SKM-1 (cell line): ENCODE results near the gene SAP30.

Experiments
- DNase-seq: peaks from one replicate; lab custom pipeline; 2025; ENCODE audit not compliant: unreplicated experiment; lab: John Stamatoyannopoulos, UW

SAP30 gene

DNA sequence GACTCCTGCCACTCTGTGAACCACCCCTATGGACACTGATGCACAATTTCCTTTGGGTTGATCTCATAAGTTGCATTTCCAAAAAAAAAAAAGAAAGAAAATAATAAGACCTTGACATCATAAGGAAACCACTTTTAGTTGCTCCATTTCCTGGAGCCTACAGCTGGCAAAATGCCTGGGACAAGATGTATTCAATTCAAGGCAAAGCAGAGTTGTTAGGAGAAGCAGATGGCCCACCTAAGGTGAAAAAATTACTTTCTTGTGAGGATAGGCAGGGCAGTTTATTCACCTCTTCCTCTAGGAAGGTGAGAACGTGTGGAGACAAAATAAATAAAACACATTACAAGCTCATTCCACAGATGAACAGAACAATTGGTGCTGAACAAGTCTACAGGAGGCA is 42.3 kb downstream of the SAP30 start:
- no peak for DNase-seq

DNA sequence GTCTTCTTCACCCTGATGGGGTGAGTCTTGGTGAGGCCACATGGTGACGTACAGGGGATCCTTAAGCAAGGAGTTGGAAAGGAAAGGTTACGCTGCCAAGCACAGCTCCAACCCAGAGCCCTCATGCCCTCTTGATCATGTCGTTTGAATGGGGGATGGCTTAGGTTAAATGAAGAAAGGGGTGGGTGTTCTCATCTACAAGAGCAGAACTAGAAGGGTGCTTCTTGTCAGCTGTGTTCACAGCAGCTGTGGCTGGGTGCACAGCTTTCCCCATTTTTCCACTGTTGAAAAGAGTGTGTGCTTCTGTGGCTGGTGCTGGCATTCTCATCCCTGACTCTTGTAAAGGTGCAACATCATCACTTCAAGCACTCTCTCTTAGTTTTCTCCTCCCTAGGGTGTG is 43.7 kb downstream of the SAP30 start:
- DNase-seq = no peak

DNA sequence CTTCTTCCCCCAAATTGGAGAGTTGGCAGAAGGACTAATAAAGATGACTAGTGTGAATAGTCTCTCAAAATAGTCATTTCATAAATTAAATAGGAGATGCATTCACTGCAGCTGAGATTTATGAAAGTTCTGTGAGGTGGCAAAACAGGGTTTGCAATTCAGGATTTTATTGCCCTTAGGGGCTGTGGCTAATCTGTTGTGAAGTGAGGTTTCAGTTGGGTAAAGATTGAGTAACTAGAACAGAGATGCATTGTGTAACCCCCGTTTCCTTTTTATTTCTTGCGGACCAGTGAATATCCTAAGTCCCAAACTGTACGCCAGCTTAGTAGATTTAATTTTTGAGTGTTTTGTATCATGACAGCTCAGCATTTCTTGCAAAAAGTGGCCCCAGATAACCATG is 44.3 kb downstream of the SAP30 start:
- DNase-seq = peak; percentile 88

DNA sequence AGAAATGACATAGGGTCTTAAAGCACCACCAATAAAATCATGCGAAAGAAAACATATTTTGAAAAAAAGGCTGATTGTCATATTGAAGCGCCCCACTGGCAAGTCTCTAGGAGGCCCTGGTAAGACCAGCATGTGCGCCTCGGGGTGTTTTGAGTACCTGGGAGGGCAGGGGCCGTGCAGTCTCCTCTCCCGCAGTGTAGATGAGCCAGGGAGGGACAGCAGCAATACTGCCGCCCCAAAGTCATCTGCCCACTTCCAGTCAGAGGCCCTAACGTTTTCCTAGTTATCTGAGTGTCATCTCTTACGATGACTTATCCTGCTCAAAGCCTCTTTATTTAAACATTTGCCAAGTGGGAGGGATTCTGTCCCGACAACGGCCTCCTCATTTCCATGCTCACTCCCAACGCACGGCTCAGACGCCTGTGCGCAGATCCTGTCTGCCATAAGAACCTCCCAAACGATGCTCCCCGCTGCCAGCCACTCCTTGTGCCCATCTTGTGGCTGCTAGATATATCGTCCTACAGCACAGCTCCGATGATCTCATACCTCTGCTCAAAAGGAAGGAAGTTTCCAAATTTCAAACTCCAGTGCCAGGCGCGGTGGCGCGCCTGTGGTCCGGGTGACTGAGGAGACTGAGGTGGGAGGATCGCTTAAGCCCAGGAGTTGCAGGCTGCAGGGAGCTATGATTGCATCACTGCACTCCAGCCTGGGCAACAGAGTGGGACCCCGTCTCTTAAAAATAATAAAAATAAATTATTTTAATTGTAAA is 45.3 kb downstream of the SAP30 start:
- peak; percentile 95 for DNase-seq

DNA sequence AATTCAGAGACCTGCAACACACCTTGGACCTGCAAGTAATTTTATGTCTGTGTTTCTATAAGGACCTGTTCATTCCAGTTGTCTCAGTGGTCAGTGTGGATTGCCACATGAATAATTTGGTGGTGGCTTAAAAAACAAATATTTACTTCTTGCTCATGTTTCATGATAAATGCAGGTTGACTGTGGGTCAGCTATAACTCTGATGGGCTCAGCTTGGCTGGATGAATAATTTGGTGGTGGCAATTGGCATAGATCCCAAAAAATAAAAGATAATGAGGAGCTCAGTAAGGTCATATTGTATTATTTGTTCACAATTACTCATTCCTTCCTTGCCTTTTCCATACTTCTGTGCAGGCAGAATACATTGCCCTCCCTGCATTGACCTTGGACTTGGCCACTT is 47.1 kb downstream of the SAP30 start:
- DNase-seq = no peak

DNA sequence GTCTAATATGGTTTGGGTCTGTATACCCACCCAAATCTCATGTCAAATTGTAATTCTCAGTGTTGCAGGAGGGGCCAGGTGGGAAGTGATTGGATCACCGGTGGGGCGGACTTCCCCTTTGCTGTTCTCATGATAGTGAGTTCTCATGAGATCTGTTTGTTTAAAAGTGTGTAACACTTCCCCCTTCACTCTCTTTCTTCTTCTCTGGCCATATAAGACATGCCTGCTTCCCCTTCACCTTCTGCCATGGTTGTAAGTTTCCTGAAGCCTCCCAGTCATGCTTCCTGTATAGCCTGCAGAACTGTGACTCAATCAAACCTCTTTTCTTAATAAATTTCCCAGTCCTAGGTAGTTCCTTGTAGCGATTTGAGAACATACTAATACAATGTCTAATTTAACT is 47.9 kb downstream of the SAP30 start:
- DNase-seq = no peak

DNA sequence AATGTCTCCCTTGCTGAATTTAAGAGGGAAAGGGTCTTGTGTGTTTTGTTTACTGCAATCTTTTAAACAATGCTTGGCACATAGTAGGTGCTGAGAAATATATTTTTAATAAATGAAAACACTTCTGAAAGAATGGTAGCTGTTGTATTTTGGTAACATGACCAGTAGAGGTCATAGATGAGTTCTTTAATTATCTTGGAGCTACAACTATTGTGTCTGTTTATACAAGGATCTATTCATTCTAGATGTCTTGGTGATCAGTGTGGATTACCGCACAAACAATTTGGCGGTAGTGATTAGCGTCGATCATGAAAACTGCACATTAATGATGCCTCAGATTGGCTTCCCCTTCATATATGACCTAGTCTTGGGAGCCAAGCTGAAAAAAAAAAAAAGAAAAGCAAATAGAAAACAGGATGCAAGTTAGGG is 49.6 kb downstream of the SAP30 start:
- peak; percentile 23 for DNase-seq

DNA sequence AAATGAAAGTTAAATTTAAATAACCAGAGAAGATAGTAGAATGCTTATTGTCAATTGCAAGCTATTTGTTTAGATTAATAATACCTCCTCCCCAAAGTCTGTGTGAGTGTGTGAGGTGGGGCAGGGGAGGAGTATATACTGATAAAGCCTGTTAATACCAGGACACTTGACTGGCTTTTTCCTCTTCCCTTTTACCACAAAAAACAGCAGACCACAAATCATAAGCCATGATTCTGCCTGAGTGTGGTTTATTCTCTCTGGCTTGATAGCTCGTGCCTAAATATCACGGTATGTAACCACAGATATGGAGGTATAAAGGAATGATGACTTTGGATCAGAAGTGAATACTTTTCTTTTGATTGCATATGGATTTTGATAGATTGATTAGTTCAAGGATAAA is 50.0 kb downstream of the SAP30 start:
- no peak for DNase-seq

DNA sequence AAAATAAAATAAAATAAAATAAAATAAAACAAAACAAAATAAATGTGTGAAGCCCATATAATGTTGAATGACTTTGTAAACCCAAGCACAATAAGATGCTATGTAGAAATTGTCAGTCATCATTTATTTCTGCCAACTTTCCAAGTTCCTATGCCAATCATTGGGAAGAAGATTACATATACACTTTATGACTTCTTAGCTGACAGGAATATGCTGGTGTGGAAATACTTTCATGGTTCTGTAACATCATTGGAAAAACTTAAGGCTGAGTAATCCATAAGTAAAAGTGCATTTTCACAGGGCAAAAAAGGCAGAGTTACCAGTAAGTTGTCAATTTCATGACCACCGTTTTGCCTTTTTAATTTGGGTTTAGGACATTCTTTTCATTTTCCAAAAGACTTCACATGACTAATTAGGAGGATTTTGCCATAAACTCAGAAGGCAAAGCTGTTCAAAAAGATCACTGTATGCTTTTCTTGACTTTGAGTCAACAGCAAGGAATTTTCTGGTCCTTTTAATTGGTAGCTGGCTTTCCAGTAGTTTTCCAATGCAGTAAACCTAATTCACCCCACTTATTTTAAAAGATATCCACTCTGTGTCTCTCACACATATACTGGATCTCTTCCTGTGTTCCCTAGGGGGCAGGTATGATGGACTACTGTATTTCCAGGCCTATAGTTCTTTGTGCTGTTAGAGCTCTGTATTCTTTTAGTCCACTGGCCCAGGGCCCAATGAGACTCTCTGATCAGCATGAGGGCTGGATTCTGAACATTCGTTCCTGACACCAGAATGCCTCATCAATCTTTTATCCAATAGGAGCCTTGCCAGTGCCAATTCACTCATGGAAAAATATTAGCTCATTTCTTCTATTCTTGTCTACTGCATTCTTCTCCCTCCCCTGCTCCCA is 54.4 kb downstream of the SAP30 start:
- DNase-seq = no peak

DNA sequence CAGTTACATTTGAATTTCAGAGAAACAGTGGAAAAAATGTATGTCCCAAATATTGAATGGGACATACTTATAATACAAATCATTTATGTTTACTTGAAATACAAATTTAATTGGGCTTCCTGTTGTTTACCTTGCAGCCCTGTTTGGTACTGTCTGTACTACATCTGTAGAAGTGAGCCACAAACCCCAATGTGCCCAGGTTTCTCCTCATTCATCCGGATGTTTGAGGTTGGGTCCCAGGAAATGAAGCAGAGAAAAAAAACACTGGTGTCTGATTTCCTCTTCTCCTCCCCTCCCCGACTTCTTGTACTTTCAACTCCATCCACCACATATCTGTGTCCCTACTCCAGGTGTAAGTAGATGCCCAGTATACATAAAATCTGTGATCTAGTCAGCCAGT is 55.3 kb downstream of the SAP30 start:
- no peak for DNase-seq
